CD4-positive, alpha-beta T cell (primary cell): ENCODE results near the gene SETBP1. TPM values are rescaled to one million over a fixed set of nuclear protein-coding genes. Genes with fewer than 3 reads are reported as not detected.

Experiments
- ATAC-seq: fragments of 200-7000 bp; cut with Tn5 transposase; one replicate; pipeline ENCODE4 v1.10.0; 2022; ENCODE audit warnings: mild to moderate bottlenecking; ENCODE audit not compliant: poor library complexity
- CTCF ChIA-PET: fragments of 350-600 bp; sonication (Branson Sonifier 250); formaldehyde crosslinking; loops from one replicate; lab custom pipeline; 2021; ENCODE audit warnings: antibody characterized with exemption, inconsistent platforms; lab: Charles Lee
- POLR2A ChIA-PET: fragments of 350-600 bp; sonication (Branson Sonifier 250); formaldehyde crosslinking; loops from one replicate; lab custom pipeline; 2021; ENCODE audit warnings: antibody characterized with exemption, inconsistent platforms; lab: Charles Lee
- DNase-seq, 14 experiments: peaks; one replicate each; pipeline ENCODE4 v3.0.0-alpha.2; 2013 to 2020; ENCODE audit warnings: mixed read lengths in 2 of 14
- H3K27ac ChIP-seq, 2 donors: one replicate each; pipeline versions ENCODE4 v1.5.1 to v1.7.0; 2013; ENCODE audit warnings: low read length in 2 of 2, low read depth in 1 of 2, mild to moderate bottlenecking in 1 of 2
- H3K27me3 ChIP-seq, 2 experiments: 1 replicate in 1 of 2; 2 replicates in 1 of 2; pipeline versions ENCODE4 v1.6.1 to v1.7.0; 2013; ENCODE audit warnings: low read length in 2 of 2, control low read depth in 1 of 2, mild to moderate bottlenecking in 1 of 2, moderate library complexity in 1 of 2; ENCODE audit not compliant: insufficient read depth in 2 of 2, control insufficient read depth in 1 of 2
- H3K36me3 ChIP-seq: one replicate; pipeline ENCODE4 v1.6.1; 2013; ENCODE audit warnings: low read length, control low read depth; ENCODE audit not compliant: insufficient read depth
- H3K4me1 ChIP-seq: one replicate; pipeline ENCODE4 v1.6.1; 2013; ENCODE audit warnings: low read length, control low read depth; ENCODE audit not compliant: insufficient read depth
- H3K4me3 ChIP-seq: one replicate; pipeline ENCODE4 v1.5.1; 2013; ENCODE audit warnings: mild to moderate bottlenecking, low read length, moderate library complexity
- H3K9me3 ChIP-seq, 2 experiments: 1 replicate in 1 of 2; 2 replicates in 1 of 2; pipeline versions ENCODE4 v1.6.1 to v1.7.0; 2013; ENCODE audit warnings: low read length in 2 of 2, mild to moderate bottlenecking in 2 of 2, control low read depth in 1 of 2, moderate library complexity in 1 of 2; ENCODE audit not compliant: control insufficient read depth in 1 of 2, insufficient read depth in 1 of 2
- H3K27ac Mint-ChIP-seq: one replicate; pipeline ENCODE4 v1.8.0; 2020; ENCODE audit warnings: mixed read lengths
- H3K27me3 Mint-ChIP-seq: one replicate; pipeline ENCODE4 v1.8.0; 2021; ENCODE audit warnings: mixed read lengths
- H3K36me3 Mint-ChIP-seq: one replicate; pipeline ENCODE4 v1.8.0; 2021; ENCODE audit warnings: low read depth, mixed read lengths
- H3K4me1 Mint-ChIP-seq: one replicate; pipeline ENCODE4 v1.8.0; 2021; ENCODE audit warnings: low read depth, mixed read lengths
- H3K4me3 Mint-ChIP-seq: one replicate; pipeline ENCODE4 v1.8.0; 2020; ENCODE audit warnings: mild to moderate bottlenecking, mixed read lengths
- H3K9me3 Mint-ChIP-seq: one replicate; pipeline ENCODE4 v1.8.0; 2020; ENCODE audit warnings: mixed read lengths
- intact Hi-C, 2 experiments: fragments of 100-400 bp; cut with DNase I in 1 of 2; cut with micrococcal nuclease in 1 of 2; formaldehyde crosslinking; loops; one replicate each; pipeline versions ENCODE4 v1.15.1 to v1.9.0; 2023 to 2025; cut with DNase I, micrococcal nuclease
- total RNA-seq, 174 experiments: library from RNA in 2 of 174; stranded (reverse) in 2 of 174; gene quantifications; one replicate each; pipeline ENCODE4 v1.2.3 and lab custom pipeline; 2021 to 2026
- TF ChIP-seq, protein P1 (sequence below): fragments of 200-600 bp; IDR thresholded peaks from one replicate; pipeline ENCODE4 v1.8.0; 2022; ENCODE audit warnings: antibody characterized with exemption, mild to moderate bottlenecking

The SETBP1 gene
- total RNA-seq, 2 experiments from 2014 or later, result 0.25 to 0.41 TPM

DNA sequence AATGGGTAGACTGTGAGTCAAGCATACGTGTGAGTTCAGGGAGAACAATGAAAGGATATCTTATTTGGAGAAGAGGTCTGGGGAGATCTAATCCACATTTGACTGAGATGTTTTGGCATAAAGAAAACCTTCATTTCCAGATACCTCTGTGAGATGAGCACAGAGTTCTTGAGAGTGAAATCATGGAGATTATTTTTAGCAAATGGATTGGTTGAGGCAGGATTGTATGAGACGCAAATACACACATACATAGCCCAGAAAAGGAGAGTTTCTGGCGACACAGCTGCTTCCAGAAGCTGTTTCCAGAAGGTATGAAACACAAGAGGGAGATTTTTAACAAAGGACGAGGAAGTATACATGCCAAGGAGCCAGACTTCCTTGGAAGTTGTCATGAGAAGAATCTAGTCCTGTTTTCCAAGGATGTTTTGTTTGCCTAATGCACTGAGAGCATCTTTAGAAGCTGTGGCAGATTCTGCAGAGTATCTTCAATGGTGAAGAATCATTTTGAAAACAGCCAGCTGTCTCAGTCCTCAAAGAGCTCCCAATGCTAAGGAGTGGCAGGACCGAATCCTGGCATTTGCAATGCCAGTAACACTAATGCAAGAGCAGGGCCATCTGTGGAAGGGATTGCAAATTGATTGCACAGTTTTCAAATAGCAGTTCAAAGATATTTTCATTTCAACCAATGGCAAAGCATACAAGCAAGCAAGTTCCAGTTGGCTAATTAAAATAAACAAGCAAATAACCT lies 177.2 kb downstream of the SETBP1 start:
- DNase-seq (no peak), ATAC-seq (no peak)
- H3K27me3 Mint-ChIP-seq, result no peaks in the 10 kb centered on the region
- ChIA-PET CTCF (no interaction called here), POLR2A (no interaction called here)
- no peaks in the 10 kb centered on the region for H3K36me3 ChIP-seq
- no peaks in the 10 kb centered on the region for H3K9me3 ChIP-seq
- H3K27ac ChIP-seq, result no peak overlapping the region
- H3K4me3 Mint-ChIP-seq, result no peak overlapping the region
- H3K9me3 Mint-ChIP-seq, result no peaks in the 10 kb centered on the region
- intact Hi-C loops, result no loop called here
- no peaks in the 10 kb centered on the region for H3K4me1 ChIP-seq
- no peaks in the 10 kb centered on the region for H3K36me3 Mint-ChIP-seq
- no peak overlapping the region for H3K4me3 ChIP-seq
- TF ChIP-seq, protein P1, sequence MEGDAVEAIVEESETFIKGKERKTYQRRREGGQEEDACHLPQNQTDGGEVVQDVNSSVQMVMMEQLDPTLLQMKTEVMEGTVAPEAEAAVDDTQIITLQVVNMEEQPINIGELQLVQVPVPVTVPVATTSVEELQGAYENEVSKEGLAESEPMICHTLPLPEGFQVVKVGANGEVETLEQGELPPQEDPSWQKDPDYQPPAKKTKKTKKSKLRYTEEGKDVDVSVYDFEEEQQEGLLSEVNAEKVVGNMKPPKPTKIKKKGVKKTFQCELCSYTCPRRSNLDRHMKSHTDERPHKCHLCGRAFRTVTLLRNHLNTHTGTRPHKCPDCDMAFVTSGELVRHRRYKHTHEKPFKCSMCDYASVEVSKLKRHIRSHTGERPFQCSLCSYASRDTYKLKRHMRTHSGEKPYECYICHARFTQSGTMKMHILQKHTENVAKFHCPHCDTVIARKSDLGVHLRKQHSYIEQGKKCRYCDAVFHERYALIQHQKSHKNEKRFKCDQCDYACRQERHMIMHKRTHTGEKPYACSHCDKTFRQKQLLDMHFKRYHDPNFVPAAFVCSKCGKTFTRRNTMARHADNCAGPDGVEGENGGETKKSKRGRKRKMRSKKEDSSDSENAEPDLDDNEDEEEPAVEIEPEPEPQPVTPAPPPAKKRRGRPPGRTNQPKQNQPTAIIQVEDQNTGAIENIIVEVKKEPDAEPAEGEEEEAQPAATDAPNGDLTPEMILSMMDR, result no peak
- peaks cover 2 to 3% of the 10 kb centered on the region in 2 experiments for H3K27me3 ChIP-seq
- H3K4me1 Mint-ChIP-seq, result no peaks in the 10 kb centered on the region
- H3K27ac Mint-ChIP-seq, result no peak overlapping the region

DNA sequence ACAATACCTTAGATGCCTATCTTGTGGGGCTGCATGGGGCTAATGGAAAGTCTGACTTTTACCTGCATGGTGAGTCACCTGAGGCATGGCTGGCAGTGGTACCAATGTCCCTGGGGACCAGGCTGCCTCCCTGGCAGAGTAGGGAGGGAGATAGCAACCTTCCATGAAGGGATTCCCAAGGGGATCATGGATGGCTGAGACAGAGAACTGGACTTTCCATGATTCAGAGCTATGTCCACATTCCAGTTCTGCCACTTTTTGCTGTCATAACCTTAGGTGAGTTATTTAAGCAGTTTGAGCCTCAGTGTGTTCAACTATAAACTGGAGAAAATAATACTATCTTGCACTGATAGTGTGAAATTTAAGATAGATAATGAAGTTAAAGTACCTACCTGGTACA lies 178.6 kb downstream of the SETBP1 start:
- no peaks in the 10 kb centered on the region for H3K4me1 Mint-ChIP-seq
- H3K4me3 ChIP-seq, result no peak overlapping the region

GRCh38 chr18:44859751-44860439 lies 179.2 kb downstream of the SETBP1 start:
- ChIA-PET POLR2A (interaction anchor here (0.7 kb wide), 1 partner anchor 81 kb away, joined by 3 read pairs; no protein-coding TSS in a partner anchor), CTCF (no interaction called here)
- no peak overlapping the region for H3K4me3 ChIP-seq
- Mint-ChIP-seq H3K27me3 (no peaks in the 10 kb centered on the region), H3K27ac (no peak overlapping the region), H3K4me1 (no peaks in the 10 kb centered on the region), H3K4me3 (no peak overlapping the region), H3K36me3 (no peaks in the 10 kb centered on the region), H3K9me3 (no peaks in the 10 kb centered on the region)
- H3K9me3 ChIP-seq, result no peaks in the 10 kb centered on the region
- intact Hi-C loops, result loop anchor here in 1 of 2 experiments (10.0 kb wide), 1 partner anchor 55 kb away; no protein-coding TSS in a partner anchor
- ATAC-seq (no peak), DNase-seq (no peak)
- H3K4me1 ChIP-seq, result no peaks in the 10 kb centered on the region
- H3K27me3 ChIP-seq, result peaks cover 2 to 3% of the 10 kb centered on the region in 2 experiments
- TF ChIP-seq, protein P1, result no peak
- H3K36me3 ChIP-seq, result no peaks in the 10 kb centered on the region
- H3K27ac ChIP-seq, result no peak overlapping the region

More for the DNA sequence above, 178.6 kb downstream of the SETBP1 start:
- Mint-ChIP-seq H3K27ac (no peak overlapping the region), H3K36me3 (no peaks in the 10 kb centered on the region), H3K27me3 (no peaks in the 10 kb centered on the region), H3K4me3 (no peak overlapping the region), H3K9me3 (no peaks in the 10 kb centered on the region)
- ChIA-PET POLR2A (no interaction called here), CTCF (no interaction called here)
- Histone ChIP-seq H3K36me3 (no peaks in the 10 kb centered on the region), H3K9me3 (no peaks in the 10 kb centered on the region), H3K4me1 (no peaks in the 10 kb centered on the region), H3K27ac (no peak overlapping the region), H3K27me3 (peaks cover 2 to 3% of the 10 kb centered on the region in 2 experiments)
- ATAC-seq (no peak), DNase-seq (no peak)
- TF ChIP-seq, protein P1, result no peak
- intact Hi-C loops, result no loop called here
